Measurements from ENCODE around the gene ABCC1.
"Not testable (repeated sequence)": the region's sequence is repeated elsewhere in the genome, so short reads cannot be mapped to it uniquely, and the experiment has no call there.

The ABCC1 gene

DNA sequence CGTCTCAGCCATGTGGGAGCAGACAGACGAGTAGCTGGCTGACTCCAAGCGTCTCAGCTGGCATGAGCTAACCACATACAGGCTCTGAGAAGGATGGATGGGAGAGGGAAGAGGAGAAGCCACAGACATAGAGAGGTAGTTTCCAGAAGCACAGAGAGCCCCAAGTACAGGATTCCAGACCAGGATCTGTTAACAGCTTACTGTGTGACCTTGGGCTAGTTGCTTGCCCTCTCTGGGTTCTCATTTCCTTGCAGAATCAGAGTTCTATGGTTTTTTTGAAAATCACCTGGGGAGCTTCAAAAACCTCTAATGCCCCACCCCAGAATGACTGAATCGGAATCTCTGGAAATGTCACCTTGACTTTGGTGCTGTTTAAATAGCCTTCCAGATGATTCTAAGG is 213.7 kb downstream of the ABCC1 start:
- ATAC-seq, result no peak
- H3K27ac Mint-ChIP-seq, result no peak overlapping the region

DNA sequence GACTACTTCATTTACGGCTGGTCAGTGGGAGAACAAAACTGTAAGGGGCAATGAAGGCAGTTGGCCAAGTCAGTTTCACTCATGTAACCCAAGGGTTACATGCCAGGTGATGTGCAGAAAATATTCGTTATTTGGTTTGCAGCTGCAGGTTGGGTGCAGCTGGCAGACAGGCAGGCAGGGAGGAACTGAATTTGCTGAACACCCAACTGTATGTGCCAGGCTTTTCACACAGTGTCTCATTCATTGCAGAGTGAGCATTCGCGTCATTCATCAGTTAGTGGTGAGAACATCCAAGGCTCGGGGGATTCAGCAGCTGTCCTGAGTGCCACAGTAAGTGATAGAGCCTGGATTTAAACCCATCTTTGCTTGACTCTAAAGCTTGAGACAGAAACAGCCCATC is 214.2 kb downstream of the ABCC1 start:
- no peak overlapping the region for H3K4me3 Mint-ChIP-seq

More for the DNA sequence above, 213.7 kb downstream of the ABCC1 start:
- no peaks in the 10 kb centered on the region for H3K4me1 Mint-ChIP-seq
- no peak for DNase-seq (ENCODE audit: low spot score in 2 of 2)
- H3K36me3 Mint-ChIP-seq, result no peaks in the 10 kb centered on the region
- H3K9me3 Mint-ChIP-seq, result peaks cover 7% of the 10 kb centered on the region
- H3K4me3 Mint-ChIP-seq, result no peak overlapping the region

DNA sequence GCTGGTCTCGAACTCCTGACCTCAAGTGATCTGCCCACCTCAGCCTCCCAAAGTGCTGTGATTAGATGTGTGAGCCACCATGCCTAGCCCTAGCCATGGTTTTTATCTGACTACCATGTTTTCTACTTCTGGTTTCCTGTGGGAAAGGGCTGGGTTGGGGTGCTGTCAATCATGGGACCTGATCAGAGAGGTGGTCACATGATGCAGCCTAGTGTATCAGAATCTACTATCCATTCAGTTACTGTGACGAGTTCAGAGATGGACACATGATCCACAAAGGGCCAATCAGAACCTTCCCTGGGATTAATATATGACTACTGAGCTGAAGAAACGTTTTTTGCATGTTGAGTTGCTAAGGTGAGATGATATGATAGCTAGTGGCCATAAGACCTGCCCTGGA is 214.8 kb downstream of the ABCC1 start:
- Mint-ChIP-seq H3K4me1 (no peaks in the 10 kb centered on the region), H3K9me3 (peaks cover 2% of the 10 kb centered on the region), H3K36me3 (no peaks in the 10 kb centered on the region), H3K4me3 (no peak overlapping the region), H3K27ac (no peak overlapping the region)
- DNase-seq (ENCODE audit: low spot score in 2 of 2) (no peak), ATAC-seq (no peak)

More for the DNA sequence above, 214.2 kb downstream of the ABCC1 start:
- Mint-ChIP-seq H3K9me3 (peaks cover 3% of the 10 kb centered on the region), H3K27ac (no peak overlapping the region), H3K4me1 (no peaks in the 10 kb centered on the region), H3K36me3 (no peaks in the 10 kb centered on the region)
- no peak for DNase-seq (ENCODE audit: low spot score in 2 of 2)
- no peak for ATAC-seq

DNA sequence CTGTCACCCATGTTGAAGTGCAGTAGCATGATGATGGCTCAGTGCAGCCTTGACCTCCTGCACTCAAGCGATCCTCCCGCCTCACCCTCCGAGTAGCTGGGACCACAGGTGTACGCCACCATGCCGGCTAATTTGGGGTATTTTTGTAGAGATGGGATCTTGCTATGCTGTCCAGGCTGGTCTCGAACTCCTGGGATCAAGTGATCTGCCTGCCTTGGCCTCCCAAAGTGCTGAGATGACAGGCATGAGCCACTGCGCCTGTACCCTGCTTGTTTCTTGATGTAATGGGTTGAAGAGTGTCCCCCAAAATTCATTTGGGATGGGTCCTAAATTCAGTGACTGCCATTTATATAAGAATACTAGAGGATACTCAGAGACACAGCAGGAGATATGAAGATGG is 216.7 kb downstream of the ABCC1 start:
- peaks cover 2% of the 10 kb centered on the region for H3K9me3 Mint-ChIP-seq
- no peak for DNase-seq (ENCODE audit: low spot score in 2 of 2)
- H3K36me3 Mint-ChIP-seq, result peaks cover under 1% of the 10 kb centered on the region
- no peak overlapping the region for H3K27ac Mint-ChIP-seq
- H3K4me1 Mint-ChIP-seq, result no peaks in the 10 kb centered on the region
- H3K4me3 Mint-ChIP-seq, result no peak overlapping the region
- ATAC-seq, result no peak

DNA sequence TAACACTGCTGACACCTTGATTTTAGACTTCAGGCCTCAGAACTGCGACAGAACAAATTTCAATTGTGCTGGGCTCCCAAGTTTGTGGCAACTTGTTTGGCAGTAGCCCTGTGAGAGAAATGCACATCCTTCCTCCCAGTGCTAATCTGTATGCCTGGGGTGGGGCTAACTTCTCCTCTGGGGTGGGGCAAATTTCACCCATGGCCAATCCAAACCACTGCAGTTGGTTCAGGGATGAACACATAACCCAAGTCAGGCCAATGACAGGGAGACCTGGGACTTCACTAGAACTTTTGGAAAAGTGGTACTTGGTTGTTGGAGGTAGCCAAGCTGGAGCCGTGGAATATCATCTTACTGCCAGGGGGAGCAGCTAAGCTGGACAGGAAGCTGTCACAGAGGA is 217.5 kb downstream of the ABCC1 start:
- DNase-seq (ENCODE audit: low spot score in 2 of 2) (no peak), ATAC-seq (no peak)
- H3K9me3 Mint-ChIP-seq, result peaks cover 1% of the 10 kb centered on the region
- peaks cover 8% of the 10 kb centered on the region for H3K36me3 Mint-ChIP-seq
- no peak overlapping the region for H3K4me3 Mint-ChIP-seq
- no peak overlapping the region for H3K27ac Mint-ChIP-seq
- peaks cover 6% of the 10 kb centered on the region for H3K4me1 Mint-ChIP-seq

DNA sequence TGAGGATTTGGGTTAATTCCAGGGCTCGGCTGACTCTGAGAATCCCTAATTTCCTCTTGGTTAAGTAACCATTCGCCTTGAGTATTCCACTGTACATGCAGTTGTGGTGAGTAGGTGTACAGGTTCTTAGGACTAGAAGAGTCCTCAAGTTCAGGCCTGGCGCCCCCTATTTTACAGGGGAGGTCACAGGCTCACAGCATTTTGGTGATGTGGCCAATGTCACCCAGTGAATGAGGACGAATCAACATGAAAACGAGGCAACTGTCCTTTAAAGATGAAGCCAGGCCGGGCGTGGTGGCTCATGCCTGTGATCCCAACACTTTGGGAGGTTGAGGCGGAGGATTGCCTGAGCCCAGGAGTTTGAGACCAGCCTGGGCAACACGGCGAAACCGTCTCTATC is 218.5 kb downstream of the ABCC1 start:
- Mint-ChIP-seq H3K36me3 (peaks cover 15% of the 10 kb centered on the region), H3K4me1 (peaks cover 6% of the 10 kb centered on the region), H3K27ac (no peak overlapping the region), H3K9me3 (no peaks in the 10 kb centered on the region), H3K4me3 (no peak overlapping the region)
- ATAC-seq (no peak), DNase-seq (ENCODE audit: low spot score in 2 of 2) (no peak)

DNA sequence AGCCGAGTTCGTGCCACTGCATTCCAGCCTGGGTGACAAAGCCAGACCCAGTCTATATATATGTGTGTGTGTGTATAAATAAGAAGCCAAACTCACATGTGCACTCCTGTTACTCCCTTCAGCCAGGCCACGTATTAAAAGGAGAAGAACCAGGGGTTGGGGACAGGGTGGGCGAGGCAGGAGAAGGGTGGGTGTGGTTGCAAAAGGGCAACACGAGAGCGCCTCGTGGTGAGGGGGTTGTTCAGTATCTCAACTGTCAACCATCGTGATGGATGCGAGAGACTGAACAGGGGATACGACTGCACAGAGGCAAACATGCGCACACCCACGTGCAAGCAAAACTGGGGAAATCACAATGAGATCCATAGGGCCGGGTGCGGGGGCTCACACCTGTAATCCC is 219.0 kb downstream of the ABCC1 start:
- ATAC-seq, result no peak
- Mint-ChIP-seq H3K4me3 (no peak overlapping the region), H3K27ac (no peak overlapping the region), H3K4me1 (peaks cover 6% of the 10 kb centered on the region), H3K36me3 (peaks cover 15% of the 10 kb centered on the region), H3K9me3 (no peaks in the 10 kb centered on the region)
- DNase-seq (ENCODE audit: low spot score in 2 of 2), result no peak

DNA sequence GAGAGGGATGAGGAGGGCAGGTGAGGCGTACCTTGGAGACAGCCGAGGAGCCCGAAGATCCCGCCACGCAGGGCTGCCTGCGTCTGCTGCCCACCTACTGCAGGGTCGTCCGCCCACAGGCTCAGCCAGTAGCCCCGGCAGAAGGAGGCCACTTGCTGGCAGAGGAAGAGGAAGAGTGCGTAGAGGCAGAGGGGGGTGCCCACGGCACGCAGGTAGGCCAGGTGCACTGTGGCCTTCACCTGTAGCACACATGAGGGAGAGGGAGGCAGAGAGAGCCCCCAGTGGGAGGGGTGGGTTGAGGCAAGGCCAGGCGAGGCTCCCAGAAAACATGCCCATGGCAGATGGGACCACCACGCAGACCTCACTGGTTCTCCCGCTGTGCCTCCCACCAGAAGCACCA is 220.2 kb downstream of the ABCC1 start:
- ATAC-seq, result no peak
- no peak overlapping the region for H3K4me3 Mint-ChIP-seq
- no peak for DNase-seq (ENCODE audit: low spot score in 2 of 2)
- H3K36me3 Mint-ChIP-seq, result peaks cover 15% of the 10 kb centered on the region
- peaks cover 6% of the 10 kb centered on the region for H3K4me1 Mint-ChIP-seq
- no peak overlapping the region for H3K27ac Mint-ChIP-seq
- no peaks in the 10 kb centered on the region for H3K9me3 Mint-ChIP-seq

DNA sequence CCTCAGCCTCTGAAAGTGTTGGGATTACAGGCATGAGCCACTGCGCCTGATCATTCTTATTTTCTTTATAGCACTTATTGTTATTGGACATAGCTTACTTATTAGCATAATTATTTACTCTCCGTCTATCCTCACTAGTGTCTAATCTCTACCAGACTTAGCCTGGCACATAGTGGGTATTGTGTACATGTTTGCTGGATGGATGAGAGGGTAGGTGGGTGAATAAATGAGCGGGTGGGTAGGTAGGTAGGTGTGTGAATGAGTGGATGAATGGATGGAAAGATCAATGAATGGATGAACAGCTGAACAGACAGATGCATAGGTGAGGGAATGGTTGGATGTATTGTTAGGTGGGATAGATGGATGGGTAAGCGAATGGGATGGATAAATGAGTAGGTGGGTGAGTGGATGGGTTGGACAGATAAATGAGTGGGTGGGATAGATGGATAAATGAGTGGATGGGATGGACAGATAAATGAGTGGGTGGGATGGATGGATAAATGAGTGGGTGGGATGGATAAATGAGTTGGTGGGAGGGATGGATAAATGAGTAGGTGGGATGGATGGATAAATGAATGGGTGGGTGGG is 222.0 kb downstream of the ABCC1 start:
- H3K4me3 Mint-ChIP-seq, result no peak overlapping the region
- peak overlapping the region; percentile 46 for H3K27ac Mint-ChIP-seq
- peaks cover 2% of the 10 kb centered on the region for H3K9me3 Mint-ChIP-seq
- peaks cover 15% of the 10 kb centered on the region for H3K36me3 Mint-ChIP-seq
- peaks cover 6% of the 10 kb centered on the region for H3K4me1 Mint-ChIP-seq
- DNase-seq (ENCODE audit: low spot score in 2 of 2), result no peak
- ATAC-seq, result peak; percentile 73

DNA sequence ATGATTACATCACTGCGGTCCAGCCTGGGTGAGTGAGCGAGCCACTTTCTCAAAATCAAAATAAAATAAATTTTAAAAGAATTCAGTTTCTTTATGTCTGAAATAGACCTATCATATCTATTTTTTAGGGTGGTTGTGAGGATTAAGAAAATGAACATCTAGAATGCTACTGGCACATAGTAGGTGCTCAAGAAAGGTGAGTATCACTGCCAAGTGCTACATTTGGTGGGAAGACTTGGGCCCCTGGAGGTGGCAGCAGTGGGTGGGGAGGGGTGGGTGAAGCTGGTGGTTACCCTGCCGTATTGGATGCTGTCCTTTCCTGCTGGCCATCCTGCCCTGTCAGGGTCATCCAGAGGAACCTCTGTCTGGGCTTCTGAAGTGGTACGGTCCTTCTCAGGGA is 223.6 kb downstream of the ABCC1 start:
- DNase-seq (ENCODE audit: low spot score in 2 of 2) (no peak), ATAC-seq (no peak)
- peaks cover 6% of the 10 kb centered on the region for H3K4me1 Mint-ChIP-seq
- no peak overlapping the region for H3K27ac Mint-ChIP-seq
- no peak overlapping the region for H3K4me3 Mint-ChIP-seq
- peaks cover 2% of the 10 kb centered on the region for H3K9me3 Mint-ChIP-seq
- H3K36me3 Mint-ChIP-seq, result peaks cover 15% of the 10 kb centered on the region

DNA sequence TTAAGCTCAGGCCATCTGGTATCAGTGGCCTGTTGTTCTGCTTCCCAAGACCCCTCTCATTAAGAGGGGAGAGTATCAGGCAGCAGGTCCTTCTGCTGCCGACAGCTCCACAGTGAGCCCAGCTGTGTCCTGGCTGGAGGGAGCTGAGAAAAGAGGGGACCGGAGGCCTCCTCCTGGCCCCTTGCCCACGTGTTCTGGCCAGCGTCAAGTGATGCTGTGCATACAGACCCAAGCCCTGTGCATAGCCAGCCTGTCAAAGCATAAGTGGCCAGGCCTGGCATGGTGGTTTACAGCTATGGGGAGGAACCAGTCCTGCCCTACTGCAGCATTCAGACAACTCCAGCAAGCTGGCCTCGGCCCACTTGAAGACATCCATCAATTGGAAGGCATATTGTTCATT is 225.9 kb downstream of the ABCC1 start:
- peaks cover 15% of the 10 kb centered on the region for H3K36me3 Mint-ChIP-seq
- peaks cover 6% of the 10 kb centered on the region for H3K4me1 Mint-ChIP-seq
- H3K27ac Mint-ChIP-seq, result no peak overlapping the region
- no peak for ATAC-seq
- H3K4me3 Mint-ChIP-seq, result no peak overlapping the region
- DNase-seq (ENCODE audit: low spot score in 2 of 2), result no peak
- H3K9me3 Mint-ChIP-seq, result peaks cover 2% of the 10 kb centered on the region

DNA sequence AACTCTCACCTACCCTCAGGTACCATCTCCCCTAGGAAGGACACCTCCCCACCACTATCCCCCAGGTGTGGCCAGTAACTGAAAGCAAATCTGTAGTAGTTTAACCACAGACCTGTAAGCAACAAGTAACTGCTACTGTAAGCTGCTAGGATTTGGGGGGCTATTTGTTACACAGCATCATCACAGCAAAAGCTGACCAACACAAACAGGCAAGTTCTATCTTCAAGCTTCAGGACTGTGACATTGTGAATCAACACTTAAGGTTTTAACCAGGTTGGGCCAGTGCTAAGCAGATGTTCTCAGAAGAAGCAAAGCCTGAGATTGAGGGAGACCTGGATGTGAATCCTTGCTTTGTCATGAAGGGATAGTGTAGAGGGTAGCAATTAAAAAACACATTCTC is 226.9 kb downstream of the ABCC1 start:
- no peak overlapping the region for H3K4me3 Mint-ChIP-seq
- no peak overlapping the region for H3K27ac Mint-ChIP-seq
- H3K36me3 Mint-ChIP-seq, result peaks cover 12% of the 10 kb centered on the region
- DNase-seq (ENCODE audit: low spot score in 2 of 2) (no peak), ATAC-seq (no peak)
- H3K4me1 Mint-ChIP-seq, result peaks cover 4% of the 10 kb centered on the region
- peaks cover 2% of the 10 kb centered on the region for H3K9me3 Mint-ChIP-seq

DNA sequence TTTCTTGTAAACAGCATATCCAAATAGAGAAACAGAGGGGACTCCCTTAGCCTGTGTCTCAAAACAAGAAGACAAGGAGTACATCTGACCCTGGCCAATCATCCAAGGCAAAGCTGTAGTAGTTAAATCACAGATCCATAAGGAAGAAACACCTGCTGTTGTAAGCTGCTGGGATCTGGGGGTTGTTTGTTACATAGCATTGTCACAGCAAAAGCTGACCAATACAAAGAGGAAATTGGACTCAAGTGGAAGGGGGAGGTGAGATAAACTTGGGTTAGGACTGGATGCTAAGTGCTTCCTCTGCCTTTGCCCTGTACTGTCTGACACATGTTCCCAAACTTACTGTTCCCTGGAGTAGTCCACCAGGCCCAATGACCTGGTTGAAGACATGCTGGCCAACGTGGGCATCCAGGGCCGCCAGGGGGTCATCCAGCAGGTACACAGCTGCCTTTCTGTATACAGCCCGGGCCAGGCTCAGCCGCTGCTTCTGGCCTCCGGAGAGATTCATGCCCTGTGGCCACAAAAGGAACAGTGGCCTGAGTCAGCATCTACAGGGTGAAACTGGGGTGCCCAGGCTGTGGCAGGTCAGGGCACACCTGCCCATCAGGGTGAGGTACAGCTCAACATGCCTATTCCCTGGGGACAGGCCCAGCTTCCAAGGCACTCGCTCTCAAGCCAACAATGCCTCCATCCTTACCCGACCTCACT is 229.2 kb downstream of the ABCC1 start:
- ATAC-seq, result no peak

DNA sequence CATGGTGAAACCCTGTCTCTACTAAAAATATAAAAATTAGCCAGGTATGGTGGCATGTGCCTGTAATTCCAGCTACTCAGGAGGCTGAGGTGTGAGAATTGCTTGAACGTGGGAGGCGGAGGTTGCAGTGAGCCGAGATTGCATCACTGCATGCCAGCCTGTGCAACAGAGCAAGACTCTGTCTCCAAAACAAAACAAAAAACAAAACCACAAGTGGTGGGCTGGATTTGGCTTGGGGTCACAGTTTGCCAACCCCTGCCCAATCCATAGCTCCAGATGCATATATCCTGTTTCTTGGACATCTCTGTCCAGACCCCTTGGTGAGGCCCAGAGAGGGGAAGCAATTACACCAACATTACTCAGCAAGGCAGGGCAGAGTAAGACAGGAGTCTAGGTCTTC is 232.3 kb downstream of the ABCC1 start:
- not testable (repeated sequence) for H3K4me3 Mint-ChIP-seq; DNase-seq (ENCODE audit: low spot score in 2 of 2); H3K4me1 Mint-ChIP-seq; H3K9me3 Mint-ChIP-seq; ATAC-seq; H3K36me3 Mint-ChIP-seq; H3K27ac Mint-ChIP-seq

More for the DNA sequence above, 229.2 kb downstream of the ABCC1 start:
- Mint-ChIP-seq H3K4me1 (no peaks in the 10 kb centered on the region), H3K36me3 (no peaks in the 10 kb centered on the region), H3K9me3 (peaks cover 2% of the 10 kb centered on the region), H3K4me3 (no peak overlapping the region), H3K27ac (no peak overlapping the region)
- DNase-seq (ENCODE audit: low spot score in 2 of 2), result no peak

DNA sequence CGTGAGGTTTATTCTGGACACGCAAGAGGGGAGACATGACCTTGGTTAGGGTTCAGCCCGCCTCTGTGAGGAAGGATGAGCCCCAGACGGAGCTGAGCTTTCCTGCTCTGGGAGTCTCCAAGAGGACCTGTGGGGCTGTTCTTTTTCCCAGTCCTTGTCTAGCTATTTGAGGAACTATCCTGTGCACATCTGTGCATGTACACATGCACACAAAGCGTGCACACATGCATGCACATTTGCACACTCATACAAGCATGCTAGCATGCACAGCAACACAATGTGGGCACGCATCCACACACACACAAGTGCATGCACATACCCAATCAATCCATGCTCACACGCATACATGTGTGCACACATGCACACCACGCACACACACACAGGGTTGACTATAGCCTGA is 233.5 kb downstream of the ABCC1 start:
- Mint-ChIP-seq H3K27ac (no peak overlapping the region), H3K9me3 (no peaks in the 10 kb centered on the region), H3K36me3 (no peaks in the 10 kb centered on the region), H3K4me3 (no peak overlapping the region), H3K4me1 (no peaks in the 10 kb centered on the region)
- ATAC-seq (no peak), DNase-seq (ENCODE audit: low spot score in 2 of 2) (no peak)

DNA sequence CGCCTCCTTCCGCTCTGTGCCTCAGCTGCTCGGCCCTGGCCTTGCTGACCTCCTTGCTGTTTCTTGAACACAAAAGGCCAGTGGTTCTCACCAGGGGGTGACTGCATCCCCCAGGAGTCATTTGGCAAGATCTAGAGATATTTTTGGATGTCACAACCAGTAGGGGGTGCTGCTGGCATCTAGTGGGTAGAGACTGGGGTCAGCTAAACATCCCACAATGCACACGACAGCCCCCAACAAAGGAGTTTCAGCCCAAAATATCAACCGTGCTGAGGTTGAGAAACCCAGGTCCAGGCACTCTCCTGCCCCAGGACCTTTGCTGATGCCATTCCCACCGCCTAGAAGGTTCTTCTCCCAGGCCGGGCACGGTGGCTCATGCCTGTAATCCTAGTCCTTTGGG is 234.1 kb downstream of the ABCC1 start:
- Mint-ChIP-seq H3K9me3 (no peaks in the 10 kb centered on the region), H3K4me3 (no peak overlapping the region), H3K4me1 (no peaks in the 10 kb centered on the region), H3K36me3 (no peaks in the 10 kb centered on the region), H3K27ac (no peak overlapping the region)
- no peak for DNase-seq (ENCODE audit: low spot score in 2 of 2)
- ATAC-seq, result no peak
